Measurements from ENCODE around the gene MCC. TPM values are rescaled to one million over a fixed set of nuclear protein-coding genes. Genes with fewer than 3 reads are reported as not detected.

MCC gene
- total RNA-seq, 1 experiment from 2014 or later = 7.1 TPM

GRCh38 chr5:113232667-113233066 is 255.6 kb downstream of the MCC start:
- no peak overlapping the region for H3K4me3 ChIP-seq (ENCODE audit: low read length)
- ChIA-PET POLR2A (ENCODE audit: unreplicated experiment) (no interaction called here), CTCF (no interaction called here)
- no peaks in the 10 kb centered on the region for H3K9me2 ChIP-seq (replicated peaks; ENCODE audit: low read length)
- no peak overlapping the region for H3K27ac ChIP-seq (ENCODE audit: low read length)
- H3K9me3 ChIP-seq (ENCODE audit: low read length) = no peaks in the 10 kb centered on the region
- H4K20me1 ChIP-seq (ENCODE audit: low read length) = no peaks in the 10 kb centered on the region
- ATAC-seq (0 out of 2 replicates have a peak, but pooled peaks have one; percentile 15), DNase-seq (peak; percentile 21)
- H3K36me3 ChIP-seq (ENCODE audit: low read depth, low read length) = no peaks in the 10 kb centered on the region
- no peak overlapping the region for H3K9ac ChIP-seq (ENCODE audit: low read length)
- no peak for TF ChIP-seq CTCF (conservative IDR thresholded peaks at IDR 0.05; ENCODE audit: low read depth, low read length)
- TF ChIP-seq EZH2 (IDR thresholded peaks at IDR 0.05; ENCODE audit: low read length, unreplicated experiment) = no peak
- no peak for TF ChIP-seq EZH2phosphoT487 (IDR thresholded peaks at IDR 0.05; ENCODE audit: borderline replicate concordance, low read length)
- intact Hi-C loops (cut with micrococcal nuclease) = loop anchor here (5.0 kb wide), 1 partner anchor 60 kb away; no protein-coding TSS in a partner anchor
- peaks cover 29% of the 10 kb centered on the region for H3K4me1 ChIP-seq (ENCODE audit: insufficient read depth, low read length)
- no peaks in the 10 kb centered on the region for H3F3A ChIP-seq (ENCODE audit: low read length, unreplicated experiment)
- no peak overlapping the region for H2AFZ ChIP-seq (ENCODE audit: low read length)
- BruUV-seq (replicated peaks) = no TSS peak
- H3K79me2 ChIP-seq (ENCODE audit: low read length) = no peaks in the 10 kb centered on the region
- H3K4me2 ChIP-seq (ENCODE audit: low read length) = no peak overlapping the region
- H3K27me3 ChIP-seq (ENCODE audit: low read length) = 0 out of 2 replicates have a peak, but pooled peaks cover 5% of the 10 kb centered on the region

- Histone ChIP-seq H3K27ac (ENCODE audit: low read length) (no peak overlapping the region), H3K27me3 (ENCODE audit: low read length) (0 out of 2 replicates have a peak, but pooled peaks cover 5% of the 10 kb centered on the region), H3K4me1 (ENCODE audit: insufficient read depth, low read length) (peaks cover 29% of the 10 kb centered on the region), H3K4me3 (ENCODE audit: low read length) (no peak overlapping the region), H3K4me2 (ENCODE audit: low read length) (no peak overlapping the region), H3K79me2 (ENCODE audit: low read length) (no peaks in the 10 kb centered on the region), H2AFZ (ENCODE audit: low read length) (no peak overlapping the region), H3F3A (ENCODE audit: low read length, unreplicated experiment) (no peaks in the 10 kb centered on the region), H3K9ac (ENCODE audit: low read length) (no peak overlapping the region), H3K36me3 (ENCODE audit: low read depth, low read length) (no peaks in the 10 kb centered on the region), H3K9me3 (ENCODE audit: low read length) (no peaks in the 10 kb centered on the region), H4K20me1 (ENCODE audit: low read length) (no peaks in the 10 kb centered on the region), H3K9me2 (replicated peaks; ENCODE audit: low read length) (no peaks in the 10 kb centered on the region)
- no TSS peak for BruUV-seq (replicated peaks)
- DNase-seq = peak; percentile 32
- no peak for TF ChIP-seq CTCF (conservative IDR thresholded peaks at IDR 0.05; ENCODE audit: low read depth, low read length)
- TF ChIP-seq EZH2phosphoT487 (IDR thresholded peaks at IDR 0.05; ENCODE audit: borderline replicate concordance, low read length) = no peak
- TF ChIP-seq EZH2 (IDR thresholded peaks at IDR 0.05; ENCODE audit: low read length, unreplicated experiment) = no peak
- intact Hi-C loops (cut with micrococcal nuclease) = loop anchor here (5.0 kb wide), 1 partner anchor 60 kb away; no protein-coding TSS in a partner anchor
- peak; percentile 54 for ATAC-seq
- POLR2A ChIA-PET (ENCODE audit: unreplicated experiment) = no interaction called here
- CTCF ChIA-PET = no interaction called here
Measured at GRCh38 chr5:113232221-113232620, 256.0 kb downstream of the MCC start.

DNA sequence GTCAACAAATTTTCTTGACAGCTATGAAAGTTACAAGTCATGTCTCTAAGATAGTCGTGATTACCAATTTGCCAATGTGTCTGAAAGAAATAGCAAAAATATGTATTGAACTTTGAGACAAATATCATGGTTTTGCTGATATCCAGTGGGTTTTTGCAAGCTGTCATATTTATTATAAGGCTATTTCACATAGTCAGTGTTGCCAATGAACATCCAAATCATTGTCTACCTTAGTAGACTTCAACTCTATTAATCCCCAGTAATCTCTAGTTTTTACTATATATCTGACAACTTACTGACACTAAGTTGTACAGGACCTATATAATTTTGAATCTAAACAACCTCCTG is 256.6 kb downstream of the MCC start:
- no peaks in the 10 kb centered on the region for H4K20me1 ChIP-seq (ENCODE audit: low read length)
- DNase-seq (no peak), ATAC-seq (no peak)
- no peak overlapping the region for H3K9ac ChIP-seq (ENCODE audit: low read length)
- intact Hi-C loops (cut with micrococcal nuclease) = loop anchor here (5.0 kb wide), 1 partner anchor 61 kb away; no protein-coding TSS in a partner anchor
- H3K4me3 ChIP-seq (ENCODE audit: low read length) = no peak overlapping the region
- no peaks in the 10 kb centered on the region for H3K9me2 ChIP-seq (replicated peaks; ENCODE audit: low read length)
- no peaks in the 10 kb centered on the region for H3K9me3 ChIP-seq (ENCODE audit: low read length)
- H3K4me1 ChIP-seq (ENCODE audit: insufficient read depth, low read length) = peaks cover 26% of the 10 kb centered on the region
- H3K36me3 ChIP-seq (ENCODE audit: low read depth, low read length) = no peaks in the 10 kb centered on the region
- no peak overlapping the region for H3K27ac ChIP-seq (ENCODE audit: low read length)
- ChIA-PET CTCF (no interaction called here), POLR2A (ENCODE audit: unreplicated experiment) (no interaction called here)
- H3K79me2 ChIP-seq (ENCODE audit: low read length) = no peaks in the 10 kb centered on the region
- no peak for TF ChIP-seq EZH2 (IDR thresholded peaks at IDR 0.05; ENCODE audit: low read length, unreplicated experiment)
- TF ChIP-seq EZH2phosphoT487 (IDR thresholded peaks at IDR 0.05; ENCODE audit: borderline replicate concordance, low read length) = no peak
- no peak for TF ChIP-seq CTCF (conservative IDR thresholded peaks at IDR 0.05; ENCODE audit: low read depth, low read length)
- 0 out of 2 replicates have a peak, but pooled peaks cover 5% of the 10 kb centered on the region for H3K27me3 ChIP-seq (ENCODE audit: low read length)
- H2AFZ ChIP-seq (ENCODE audit: low read length) = no peak overlapping the region
- no peaks in the 10 kb centered on the region for H3F3A ChIP-seq (ENCODE audit: low read length, unreplicated experiment)
- no peak overlapping the region for H3K4me2 ChIP-seq (ENCODE audit: low read length)
- BruUV-seq (replicated peaks) = no TSS peak

All from PC-3 (cell line).